ENCODE results near the gene AHCYL1. TPM values are rescaled to one million over a fixed set of nuclear protein-coding genes. Genes with fewer than 3 reads are reported as not detected.

AHCYL1 gene
- total and polyA plus RNA-seq, 2 of the 8 experiments (the other 6 are each of a cell fraction or from before 2014, with no cell fraction given): 64.5 to 95.9 TPM

GRCh38 chr1:109960745-109961094 lies 23.8 kb upstream of the AHCYL1 start (continued):
- no peak for TF ChIP-seq POLR2AphosphoS5 (IDR thresholded peaks at IDR 0.05; ENCODE audit: low read depth, low read length)
- TF ChIP-seq EZH2 (IDR thresholded peaks at IDR 0.05; ENCODE audit: low read depth, low read length, severe bottlenecking): no peak

Data from H1 (cell line).